Measurements from ENCODE around the gene FGD2.

DNA sequence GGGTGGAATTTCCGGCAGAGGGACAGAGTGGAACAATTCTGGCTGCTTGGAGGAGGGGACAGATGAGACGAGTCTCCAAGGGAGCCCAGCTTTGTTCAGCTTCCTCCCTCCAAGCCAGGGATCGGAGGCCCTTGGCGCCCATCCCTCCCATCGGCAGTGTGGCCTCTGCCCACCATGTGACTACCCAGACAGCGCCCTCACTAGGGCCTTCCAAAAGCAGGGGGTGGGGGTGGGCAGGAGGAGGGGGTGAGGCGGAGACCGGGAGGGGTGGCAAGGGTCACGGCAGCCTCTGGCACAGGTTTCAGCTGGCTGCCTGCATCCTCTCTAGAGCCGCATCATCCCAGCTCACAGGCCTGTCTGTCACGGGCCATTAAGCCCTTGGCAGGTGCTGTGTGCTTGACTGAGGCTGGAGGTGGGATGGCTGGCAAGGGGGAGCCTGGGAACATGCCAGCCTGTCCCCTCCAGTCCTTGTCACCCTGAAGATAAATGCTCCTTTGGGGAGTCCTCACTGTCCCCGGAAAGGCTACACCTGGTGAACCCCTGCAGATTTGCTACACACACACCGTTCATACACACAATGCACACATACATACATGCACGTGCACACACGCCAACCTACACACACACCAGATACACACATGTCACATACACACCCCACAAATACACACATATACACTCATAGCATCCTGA, 6.2 kb upstream of the FGD2 start:
- TF ChIP-seq, protein P1, sequence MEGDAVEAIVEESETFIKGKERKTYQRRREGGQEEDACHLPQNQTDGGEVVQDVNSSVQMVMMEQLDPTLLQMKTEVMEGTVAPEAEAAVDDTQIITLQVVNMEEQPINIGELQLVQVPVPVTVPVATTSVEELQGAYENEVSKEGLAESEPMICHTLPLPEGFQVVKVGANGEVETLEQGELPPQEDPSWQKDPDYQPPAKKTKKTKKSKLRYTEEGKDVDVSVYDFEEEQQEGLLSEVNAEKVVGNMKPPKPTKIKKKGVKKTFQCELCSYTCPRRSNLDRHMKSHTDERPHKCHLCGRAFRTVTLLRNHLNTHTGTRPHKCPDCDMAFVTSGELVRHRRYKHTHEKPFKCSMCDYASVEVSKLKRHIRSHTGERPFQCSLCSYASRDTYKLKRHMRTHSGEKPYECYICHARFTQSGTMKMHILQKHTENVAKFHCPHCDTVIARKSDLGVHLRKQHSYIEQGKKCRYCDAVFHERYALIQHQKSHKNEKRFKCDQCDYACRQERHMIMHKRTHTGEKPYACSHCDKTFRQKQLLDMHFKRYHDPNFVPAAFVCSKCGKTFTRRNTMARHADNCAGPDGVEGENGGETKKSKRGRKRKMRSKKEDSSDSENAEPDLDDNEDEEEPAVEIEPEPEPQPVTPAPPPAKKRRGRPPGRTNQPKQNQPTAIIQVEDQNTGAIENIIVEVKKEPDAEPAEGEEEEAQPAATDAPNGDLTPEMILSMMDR (IDR thresholded peaks at IDR 0.05; ENCODE audit: low read depth, low read length, poor library complexity, severe bottlenecking): no peak
- TF ChIP-seq EZH2phosphoT487 (IDR thresholded peaks at IDR 0.05; ENCODE audit: borderline replicate concordance, low read length): no peak
